ENCODE results near the gene PRTN3. TPM values are rescaled to one million over a fixed set of nuclear protein-coding genes. Genes with fewer than 3 reads are reported as not detected.
"Not testable (repeated sequence)": the region's sequence is repeated elsewhere in the genome, so short reads cannot be mapped to it uniquely, and the experiment has no call there.

PRTN3 gene
- total RNA-seq, 2 donors from 2014 or later, result 2.6 TPM; not detected in 1

DNA sequence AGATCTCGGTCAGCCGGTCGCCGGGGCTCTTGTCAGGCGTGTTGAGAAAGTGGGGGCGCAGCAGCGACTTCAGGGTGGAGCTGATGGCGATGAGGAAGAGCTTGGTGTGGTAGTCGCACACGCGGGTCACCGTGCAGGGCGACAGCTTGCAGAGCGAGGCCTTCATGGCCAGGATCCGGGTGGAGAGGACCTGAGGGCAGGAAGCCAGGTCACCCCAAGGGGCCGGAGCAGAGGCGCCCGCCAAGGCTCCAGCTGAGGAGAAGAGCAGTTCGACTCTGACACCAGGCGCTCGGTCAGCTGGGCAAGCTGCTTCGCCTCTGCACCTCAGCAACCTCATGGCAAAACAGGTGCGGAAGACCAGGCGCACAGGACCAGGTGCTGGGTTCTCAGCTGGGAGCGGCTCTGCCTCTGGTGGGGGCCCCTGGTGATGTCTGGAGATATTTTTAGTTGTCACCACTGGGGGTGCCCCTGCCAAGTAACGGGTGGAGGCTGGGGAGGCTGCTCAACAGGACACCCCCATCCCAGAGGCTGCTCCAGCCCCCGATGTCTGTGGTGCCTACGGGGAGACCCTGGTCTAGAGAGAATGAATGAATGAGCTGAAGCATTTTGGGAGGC is 34.6 kb downstream of the PRTN3 start:
- intact Hi-C loops (cut with DNase I), result no loop called here

DNA sequence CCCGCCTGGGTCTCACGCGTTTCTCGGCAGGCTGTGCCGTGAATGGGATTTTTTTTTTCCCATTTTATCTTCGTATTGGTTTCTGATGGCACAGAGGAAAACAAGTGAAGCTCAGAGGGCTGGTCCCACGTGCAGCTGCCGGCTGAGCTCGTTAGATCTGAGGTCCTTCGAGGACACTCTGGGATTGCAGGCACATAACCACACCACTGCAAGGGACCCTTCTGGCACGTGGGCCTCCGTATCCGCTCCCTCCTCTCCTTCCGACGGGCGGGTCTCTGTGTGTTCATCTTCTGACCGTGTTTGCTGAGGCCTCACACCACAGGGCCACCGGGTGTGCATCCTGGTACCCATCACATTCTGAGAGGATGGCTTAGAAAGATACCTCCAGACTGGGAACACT is 35.3 kb downstream of the PRTN3 start:
- H3K9me3 ChIP-seq, result no peaks in the 10 kb centered on the region
- TF ChIP-seq POLR2AphosphoS5 (IDR thresholded peaks at IDR 0.05), result no peak
- TF ChIP-seq, protein P1, sequence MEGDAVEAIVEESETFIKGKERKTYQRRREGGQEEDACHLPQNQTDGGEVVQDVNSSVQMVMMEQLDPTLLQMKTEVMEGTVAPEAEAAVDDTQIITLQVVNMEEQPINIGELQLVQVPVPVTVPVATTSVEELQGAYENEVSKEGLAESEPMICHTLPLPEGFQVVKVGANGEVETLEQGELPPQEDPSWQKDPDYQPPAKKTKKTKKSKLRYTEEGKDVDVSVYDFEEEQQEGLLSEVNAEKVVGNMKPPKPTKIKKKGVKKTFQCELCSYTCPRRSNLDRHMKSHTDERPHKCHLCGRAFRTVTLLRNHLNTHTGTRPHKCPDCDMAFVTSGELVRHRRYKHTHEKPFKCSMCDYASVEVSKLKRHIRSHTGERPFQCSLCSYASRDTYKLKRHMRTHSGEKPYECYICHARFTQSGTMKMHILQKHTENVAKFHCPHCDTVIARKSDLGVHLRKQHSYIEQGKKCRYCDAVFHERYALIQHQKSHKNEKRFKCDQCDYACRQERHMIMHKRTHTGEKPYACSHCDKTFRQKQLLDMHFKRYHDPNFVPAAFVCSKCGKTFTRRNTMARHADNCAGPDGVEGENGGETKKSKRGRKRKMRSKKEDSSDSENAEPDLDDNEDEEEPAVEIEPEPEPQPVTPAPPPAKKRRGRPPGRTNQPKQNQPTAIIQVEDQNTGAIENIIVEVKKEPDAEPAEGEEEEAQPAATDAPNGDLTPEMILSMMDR (IDR thresholded peaks at IDR 0.05), result no peak
- no peaks in the 10 kb centered on the region for H3K4me1 ChIP-seq (replicated peaks)
- no peak for DNase-seq (ENCODE audit: low spot score)
- H3K4me3 ChIP-seq, result no peak overlapping the region
- H3K27me3 ChIP-seq (replicated peaks; ENCODE audit: insufficient read depth), result no peaks in the 10 kb centered on the region
- peaks cover 8 to 12% of the 10 kb centered on the region in 2 donors for H3K36me3 ChIP-seq
- no peak overlapping the region for H3K27ac ChIP-seq
- intact Hi-C loops (cut with DNase I), result no loop called here
- WGBS, result 73% methylated on average over 18 of the region's 18 CpGs

More for the DNA sequence above, 34.6 kb downstream of the PRTN3 start:
- H3K27me3 ChIP-seq (replicated peaks; ENCODE audit: insufficient read depth), result no peaks in the 10 kb centered on the region
- peaks cover 8 to 10% of the 10 kb centered on the region in 2 donors for H3K36me3 ChIP-seq
- TF ChIP-seq, protein P1 (IDR thresholded peaks at IDR 0.05), result no peak
- TF ChIP-seq POLR2AphosphoS5 (IDR thresholded peaks at IDR 0.05) (no peak), POLR2A (IDR thresholded peaks at IDR 0.05) (no peak)
- H3K4me3 ChIP-seq, result no peak overlapping the region
- H3K27ac ChIP-seq, result no peak overlapping the region
- DNase-seq (ENCODE audit: low spot score), result no peak
- H3K9me3 ChIP-seq, result no peaks in the 10 kb centered on the region
- H3K4me1 ChIP-seq (replicated peaks), result no peaks in the 10 kb centered on the region
- 92% methylated on average over 28 of the region's 28 CpGs for WGBS

DNA sequence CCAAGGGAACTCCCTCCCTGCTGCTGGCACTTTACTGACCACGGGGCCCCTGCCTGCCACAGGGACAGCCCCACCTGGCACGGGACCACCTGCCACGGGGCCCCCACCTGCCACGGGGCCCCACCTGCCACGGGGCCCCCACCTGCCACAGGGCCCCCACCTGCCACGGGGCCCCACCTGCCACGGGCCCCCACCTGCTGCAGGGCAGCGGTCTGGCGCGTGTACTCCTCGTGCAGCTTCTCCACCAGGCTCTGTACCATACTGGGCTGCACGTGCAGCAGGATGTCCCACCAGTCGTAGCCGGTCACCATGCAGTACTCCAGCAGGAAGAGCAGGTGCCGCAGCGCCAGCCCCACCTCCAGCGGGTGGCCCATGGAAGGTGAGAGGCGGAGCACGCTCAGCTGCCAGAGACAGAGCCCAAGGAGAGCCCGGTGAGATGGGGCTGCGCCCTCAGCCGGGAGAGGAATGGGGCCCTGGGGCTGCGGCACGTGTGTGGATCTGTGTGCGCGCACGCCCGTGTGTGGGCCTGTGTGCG is 36.0 kb downstream of the PRTN3 start:
- intact Hi-C loops (cut with DNase I), result no loop called here
- Histone ChIP-seq H3K27ac (no peak overlapping the region), H3K9me3 (no peaks in the 10 kb centered on the region), H3K27me3 (replicated peaks; ENCODE audit: insufficient read depth) (no peaks in the 10 kb centered on the region), H3K36me3 (peaks cover 8 to 18% of the 10 kb centered on the region in 2 donors), H3K4me3 (no peak overlapping the region), H3K4me1 (replicated peaks) (no peaks in the 10 kb centered on the region)
- DNase-seq (ENCODE audit: low spot score), result no peak
- WGBS, result 88% methylated on average over 29 of the region's 29 CpGs
- TF ChIP-seq POLR2A (IDR thresholded peaks at IDR 0.05), result no peak
- TF ChIP-seq, protein P1 (IDR thresholded peaks at IDR 0.05), result no peak

DNA sequence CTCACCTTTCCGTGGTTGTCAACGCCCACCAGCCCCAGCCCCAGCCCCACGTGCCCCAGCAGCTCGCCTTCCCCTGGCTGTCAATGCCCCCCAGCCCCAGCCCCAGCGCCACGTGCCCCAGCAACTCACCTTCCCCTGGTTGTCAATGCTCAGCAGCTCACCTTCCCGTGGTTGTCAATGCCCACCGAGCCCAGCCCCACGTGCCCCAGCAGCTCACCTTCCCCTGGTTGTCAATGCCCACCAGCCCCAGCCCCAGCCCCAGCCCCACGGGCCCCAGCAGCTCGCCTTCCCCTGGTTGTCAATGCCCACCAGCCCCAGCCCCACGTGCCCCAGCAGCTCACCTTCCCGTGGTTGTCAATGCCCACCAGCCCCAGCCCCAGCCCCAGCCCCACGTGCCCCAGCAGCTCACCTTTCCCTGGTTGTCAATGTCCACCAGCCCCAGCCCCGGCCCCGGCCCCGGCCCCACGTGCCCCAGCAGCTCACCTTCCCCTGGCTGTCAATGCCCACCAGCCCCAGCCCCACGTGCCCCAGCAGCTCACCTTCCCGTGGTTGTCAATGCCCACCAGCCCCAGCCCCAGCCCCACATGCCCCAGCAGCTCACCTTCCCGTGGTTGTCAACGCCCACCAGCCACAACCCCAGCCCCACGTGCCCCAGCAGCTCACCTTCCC is 37.3 kb downstream of the PRTN3 start:
- H3K36me3 ChIP-seq, result peaks cover 12 to 18% of the 10 kb centered on the region in 2 donors

DNA sequence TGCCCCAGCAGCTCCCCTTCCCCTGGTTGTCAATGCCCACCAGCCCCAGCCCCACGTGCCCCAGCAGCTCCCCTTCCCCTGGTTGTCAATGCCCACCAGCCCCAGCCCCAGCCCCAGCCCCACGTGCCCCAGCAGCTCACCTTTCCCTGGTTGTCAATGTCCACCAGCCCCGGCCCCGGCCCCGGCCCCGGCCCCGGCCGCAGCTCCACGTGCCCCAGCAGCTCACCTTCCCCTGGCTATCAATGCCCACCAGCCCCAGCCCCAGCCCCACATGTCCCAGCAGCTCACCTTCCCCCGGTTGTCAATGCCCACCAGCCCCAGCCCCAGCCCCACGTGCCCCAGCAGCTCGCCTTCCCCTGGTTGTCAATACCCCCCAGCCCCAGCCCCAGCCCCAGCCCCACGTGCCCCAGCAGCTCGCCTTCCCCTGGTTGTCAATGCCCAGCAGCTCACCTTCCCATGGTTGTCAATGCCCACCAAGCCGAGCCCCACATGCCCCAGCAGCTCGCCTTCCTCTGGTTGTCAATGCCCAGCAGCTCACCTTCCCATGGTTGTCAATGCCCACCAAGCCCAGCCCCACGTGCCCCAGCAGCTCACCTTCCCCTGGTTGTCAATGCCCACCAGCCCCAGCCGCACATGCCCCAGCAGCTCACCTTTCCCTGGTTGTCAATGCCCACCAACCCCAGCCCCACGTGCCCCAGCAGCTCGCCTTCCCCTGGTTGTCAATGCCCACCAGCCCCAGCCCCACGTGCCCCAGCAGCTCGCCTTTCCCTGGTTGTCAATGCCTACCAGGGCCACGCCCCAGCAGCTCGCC is 38.2 kb downstream of the PRTN3 start:
- H3K4me1 ChIP-seq (replicated peaks); H3K4me3 ChIP-seq; H3K27ac ChIP-seq; intact Hi-C loops (cut with DNase I); H3K27me3 ChIP-seq (replicated peaks; ENCODE audit: insufficient read depth); H3K9me3 ChIP-seq; DNase-seq (ENCODE audit: low spot score): not testable (repeated sequence)
- H3K36me3 ChIP-seq, result peaks cover 12 to 23% of the 10 kb centered on the region in 2 donors
- 84% methylated on average over 16 of the region's 24 CpGs for WGBS

More for the DNA sequence above, 37.3 kb downstream of the PRTN3 start:
- H3K27ac ChIP-seq; intact Hi-C loops (cut with DNase I); H3K9me3 ChIP-seq; H3K4me1 ChIP-seq (replicated peaks); H3K4me3 ChIP-seq; DNase-seq (ENCODE audit: low spot score); H3K27me3 ChIP-seq (replicated peaks; ENCODE audit: insufficient read depth): not testable (repeated sequence)
- 84% methylated on average over 20 of the region's 23 CpGs for WGBS

Data from prostate gland (tissue), 2 donors.